OCI-LY3 (cell line): Measurements from ENCODE around the gene RNF144A.

Source experiments
- H2AFZ ChIP-seq: fragments of 200-600, 300-600 bp; shearing (Covaris generic); 2 replicates; pipeline ENCODE4 v1.6.0; 2014; ENCODE audit warnings: antibody characterized with exemption, low read depth, low read length
- H3K27ac ChIP-seq: fragments of 200-600, 300-600 bp; sonication (generic); 2 replicates; pipeline ENCODE4 v1.5.1; 2014; ENCODE audit warnings: mild to moderate bottlenecking, low read length, moderate library complexity, mixed read lengths
- H3K27me3 ChIP-seq: fragments of 200-600, 300-600 bp; sonication (generic); 2 replicates; pipeline ENCODE4 v1.6.1; 2014; ENCODE audit warnings: low read depth, low read length, mixed read lengths
- H3K36me3 ChIP-seq: fragments of 200-600, 300-600 bp; sonication (generic); replicated peaks from 2 replicates; pipeline ENCODE3; 2014; ENCODE audit warnings: low read depth, low read length, mixed read lengths
- H3K4me1 ChIP-seq: fragments of 300-600, 200-600 bp; sonication (generic); 2 replicates; pipeline ENCODE4 v1.6.1; 2014; ENCODE audit warnings: low read length, mixed read lengths
- H3K4me2 ChIP-seq: fragments of 200-600, 300-600 bp; sonication (generic); 2 replicates; pipeline ENCODE4 v1.6.1; 2014; ENCODE audit warnings: low read length, mixed read lengths
- H3K4me3 ChIP-seq: fragments of 300-600, 200-600 bp; sonication (generic); 2 replicates; pipeline ENCODE4 v1.5.1; 2014; ENCODE audit warnings: antibody characterized with exemption, mild to moderate bottlenecking, low read length, moderate library complexity
- H3K79me2 ChIP-seq: fragments of 300-600, 200-600 bp; shearing (Covaris generic); 2 replicates; pipeline ENCODE4 v1.6.1; 2014; ENCODE audit warnings: mild to moderate bottlenecking, low read length, mixed read lengths
- H3K9ac ChIP-seq: fragments of 300-600, 200-600 bp; shearing (Covaris generic); 2 replicates; pipeline ENCODE4 v1.6.0; 2014; ENCODE audit warnings: mild to moderate bottlenecking, low read length, moderate library complexity
- H3K9me3 ChIP-seq: fragments of 200-600, 300-600 bp; shearing (Covaris generic); 2 replicates; pipeline ENCODE4 v1.6.1; 2014; ENCODE audit warnings: low read length, mixed read lengths; ENCODE audit not compliant: insufficient read depth
- H4K20me1 ChIP-seq: fragments of 200-600, 300-600 bp; sonication (generic); 2 replicates; pipeline ENCODE4 v1.6.1; 2016; ENCODE audit warnings: low read length, mixed read lengths; ENCODE audit not compliant: insufficient read depth
- EZH2phosphoT487 ChIP-seq: fragments of 200-600 bp; shearing (Covaris generic); IDR thresholded peaks from 2 replicates; pipeline ENCODE4 v1.6.1; 2018; ENCODE audit warnings: antibody characterized with exemption, mixed run types, low read depth
- TF ChIP-seq, protein P1 (sequence below): fragments of 200-600, 300-600 bp; sonication (generic); IDR thresholded peaks from 2 replicates; pipeline ENCODE4 v1.5.1; 2014; ENCODE audit warnings: antibody characterized with exemption, low read length, low read depth

Gene RNF144A

DNA sequence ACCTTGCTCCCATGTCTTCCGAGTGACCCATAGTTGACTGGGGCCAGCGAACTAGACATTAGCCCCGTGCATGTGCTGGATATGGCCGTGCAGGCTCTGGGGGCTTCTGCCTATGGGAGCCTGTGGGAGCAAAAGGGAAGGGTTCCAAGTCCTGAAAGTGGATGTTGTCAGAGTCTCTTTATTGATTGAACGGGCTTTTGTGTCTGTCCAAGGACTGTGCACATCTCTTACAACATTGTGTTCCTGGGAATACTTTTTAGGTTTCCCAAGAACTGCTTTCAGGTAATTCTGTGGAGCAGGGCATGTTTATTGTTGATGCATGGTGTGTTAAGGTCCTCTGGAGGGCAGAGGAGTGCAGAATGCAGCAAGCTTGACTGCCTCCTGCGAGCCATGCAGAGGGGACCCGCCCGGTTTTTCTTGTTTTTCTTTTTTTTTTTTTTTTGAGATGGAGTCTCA is 5.0 kb downstream of the RNF144A start:
- Histone ChIP-seq H3K4me3 (no peak overlapping the region), H3K4me1 (no peaks in the 10 kb centered on the region), H3K36me3 (no peaks in the 10 kb centered on the region), H3K27ac (no peak overlapping the region), H3K27me3 (no peaks in the 10 kb centered on the region), H2AFZ (no peak overlapping the region), H3K4me2 (no peak overlapping the region), H3K9me3 (no peaks in the 10 kb centered on the region), H3K9ac (no peak overlapping the region), H4K20me1 (no peaks in the 10 kb centered on the region), H3K79me2 (no peaks in the 10 kb centered on the region)
- TF ChIP-seq, protein P1, sequence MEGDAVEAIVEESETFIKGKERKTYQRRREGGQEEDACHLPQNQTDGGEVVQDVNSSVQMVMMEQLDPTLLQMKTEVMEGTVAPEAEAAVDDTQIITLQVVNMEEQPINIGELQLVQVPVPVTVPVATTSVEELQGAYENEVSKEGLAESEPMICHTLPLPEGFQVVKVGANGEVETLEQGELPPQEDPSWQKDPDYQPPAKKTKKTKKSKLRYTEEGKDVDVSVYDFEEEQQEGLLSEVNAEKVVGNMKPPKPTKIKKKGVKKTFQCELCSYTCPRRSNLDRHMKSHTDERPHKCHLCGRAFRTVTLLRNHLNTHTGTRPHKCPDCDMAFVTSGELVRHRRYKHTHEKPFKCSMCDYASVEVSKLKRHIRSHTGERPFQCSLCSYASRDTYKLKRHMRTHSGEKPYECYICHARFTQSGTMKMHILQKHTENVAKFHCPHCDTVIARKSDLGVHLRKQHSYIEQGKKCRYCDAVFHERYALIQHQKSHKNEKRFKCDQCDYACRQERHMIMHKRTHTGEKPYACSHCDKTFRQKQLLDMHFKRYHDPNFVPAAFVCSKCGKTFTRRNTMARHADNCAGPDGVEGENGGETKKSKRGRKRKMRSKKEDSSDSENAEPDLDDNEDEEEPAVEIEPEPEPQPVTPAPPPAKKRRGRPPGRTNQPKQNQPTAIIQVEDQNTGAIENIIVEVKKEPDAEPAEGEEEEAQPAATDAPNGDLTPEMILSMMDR: no peak
- no peak for TF ChIP-seq EZH2phosphoT487

DNA sequence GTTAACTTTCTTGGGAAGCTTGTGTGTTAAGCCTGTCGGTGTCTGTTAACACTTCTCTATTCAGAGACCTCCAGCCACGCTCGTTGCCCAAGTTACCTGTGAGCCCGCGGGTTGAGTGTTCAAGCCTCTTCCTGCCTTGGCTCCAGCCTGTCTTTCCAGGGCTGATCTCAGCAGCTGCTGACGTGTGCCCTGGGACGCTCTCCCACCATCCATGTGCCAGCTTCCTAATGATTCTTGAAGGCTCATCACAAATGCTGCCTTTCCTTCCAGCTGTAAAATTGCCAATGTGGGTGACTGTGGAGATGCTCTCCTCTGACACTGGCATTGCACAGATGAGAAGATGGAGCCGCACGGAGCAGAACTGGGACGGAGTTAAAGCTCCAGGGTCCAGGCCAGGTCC is 6.1 kb downstream of the RNF144A start:
- Histone ChIP-seq H3K9ac (no peak overlapping the region), H3K4me3 (no peak overlapping the region), H3K4me2 (no peak overlapping the region), H3K79me2 (no peaks in the 10 kb centered on the region), H3K27me3 (no peaks in the 10 kb centered on the region), H3K9me3 (no peaks in the 10 kb centered on the region), H2AFZ (no peak overlapping the region), H4K20me1 (no peaks in the 10 kb centered on the region), H3K4me1 (no peaks in the 10 kb centered on the region), H3K36me3 (no peaks in the 10 kb centered on the region), H3K27ac (no peak overlapping the region)
- TF ChIP-seq EZH2phosphoT487: no peak
- TF ChIP-seq, protein P1: no peak

DNA sequence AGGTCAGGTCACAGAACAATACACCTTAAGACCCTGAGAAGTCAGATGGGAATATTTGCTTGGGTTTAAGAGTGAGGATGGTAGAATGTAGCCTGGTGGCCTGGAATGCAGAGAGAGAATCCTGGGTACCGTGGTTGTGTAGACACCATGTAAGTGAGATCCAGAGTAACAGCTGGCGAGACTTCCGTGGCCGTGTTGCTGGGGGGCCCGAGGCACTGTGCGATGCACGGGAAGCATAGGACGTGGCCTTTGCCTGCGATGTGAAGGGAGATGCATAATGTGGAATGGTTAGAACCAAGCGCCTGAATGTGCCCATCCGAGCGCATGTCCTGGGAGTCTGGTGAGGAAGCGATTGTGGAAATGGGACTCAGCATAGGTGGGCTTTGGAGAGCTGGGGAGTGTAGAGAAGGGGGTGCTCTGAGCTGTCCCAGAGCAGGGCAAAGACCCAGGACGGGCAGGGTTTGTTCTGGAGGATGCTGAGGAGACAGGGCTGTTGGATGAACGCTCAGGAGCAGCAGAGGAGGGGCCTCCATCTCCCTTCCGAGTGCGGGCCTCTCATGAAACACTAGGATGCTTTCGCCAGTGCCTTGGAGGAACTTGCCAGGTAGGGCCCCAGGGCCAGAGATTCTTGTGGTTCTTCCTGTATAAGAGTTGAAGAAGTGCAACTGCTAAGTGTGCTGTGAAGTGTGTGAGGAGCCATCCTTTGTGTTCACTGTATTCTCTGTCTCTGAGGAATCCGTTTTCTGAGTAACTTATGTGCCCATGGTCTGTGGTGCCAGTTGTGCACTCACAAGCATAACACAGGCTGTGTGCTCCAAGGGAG is 7.1 kb downstream of the RNF144A start:
- no peaks in the 10 kb centered on the region for H3K4me1 ChIP-seq
- no peaks in the 10 kb centered on the region for H3K9me3 ChIP-seq
- no peak overlapping the region for H2AFZ ChIP-seq
- H3K4me2 ChIP-seq: no peak overlapping the region
- H3K79me2 ChIP-seq: no peaks in the 10 kb centered on the region
- no peak overlapping the region for H3K4me3 ChIP-seq
- no peaks in the 10 kb centered on the region for H3K36me3 ChIP-seq
- no peaks in the 10 kb centered on the region for H3K27me3 ChIP-seq
- H3K27ac ChIP-seq: no peak overlapping the region
- TF ChIP-seq EZH2phosphoT487: no peak
- TF ChIP-seq, protein P1: no peak
- no peaks in the 10 kb centered on the region for H4K20me1 ChIP-seq
- H3K9ac ChIP-seq: no peak overlapping the region

DNA sequence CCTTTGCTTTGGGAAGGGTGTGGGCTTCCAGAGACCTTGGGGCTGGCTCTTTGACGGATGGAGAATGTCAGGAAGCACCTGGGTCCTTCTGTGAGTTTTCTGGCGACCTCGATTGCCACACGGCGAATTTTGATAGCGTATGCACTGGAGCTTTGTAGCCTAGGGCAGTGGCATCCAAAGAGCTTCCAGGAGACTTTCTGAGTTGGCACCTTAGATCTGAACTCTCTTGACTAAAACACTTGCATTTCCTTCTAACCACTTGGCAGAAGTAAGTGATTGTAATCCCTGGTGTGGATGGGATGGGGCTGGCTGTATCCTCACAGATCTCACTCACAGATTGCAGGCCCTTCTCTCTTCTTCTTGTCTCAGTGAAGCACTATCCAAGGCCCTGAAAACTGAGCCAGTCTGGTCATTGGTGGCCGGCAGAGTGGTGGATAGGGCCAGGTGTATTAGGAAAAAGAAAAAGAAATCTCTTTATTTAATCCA is 7.8 kb downstream of the RNF144A start:
- Histone ChIP-seq H2AFZ (no peak overlapping the region), H3K27ac (no peak overlapping the region), H3K4me1 (no peaks in the 10 kb centered on the region)

More for the DNA sequence above, 7.8 kb downstream of the RNF144A start:
- no peak overlapping the region for H3K9ac ChIP-seq
- H3K36me3 ChIP-seq: no peaks in the 10 kb centered on the region
- no peaks in the 10 kb centered on the region for H3K79me2 ChIP-seq
- H4K20me1 ChIP-seq: no peaks in the 10 kb centered on the region
- no peaks in the 10 kb centered on the region for H3K9me3 ChIP-seq
- no peak overlapping the region for H3K4me3 ChIP-seq
- H3K4me2 ChIP-seq: no peak overlapping the region
- TF ChIP-seq, protein P1: no peak
- TF ChIP-seq EZH2phosphoT487: no peak
- no peaks in the 10 kb centered on the region for H3K27me3 ChIP-seq
